GM18520 (cell line): ENCODE results near the gene RPS3.

Experiments used
- ATAC-seq: cut with Tn5 transposase; IDR thresholded peaks from one replicate; pipeline ENCODE4 v1.9.1; 2021; ENCODE audit not compliant: unreplicated experiment

The RPS3 gene

GRCh38 chr11:75453916-75454655 lies 54.8 kb downstream of the RPS3 start:
- ATAC-seq: no peak

DNA sequence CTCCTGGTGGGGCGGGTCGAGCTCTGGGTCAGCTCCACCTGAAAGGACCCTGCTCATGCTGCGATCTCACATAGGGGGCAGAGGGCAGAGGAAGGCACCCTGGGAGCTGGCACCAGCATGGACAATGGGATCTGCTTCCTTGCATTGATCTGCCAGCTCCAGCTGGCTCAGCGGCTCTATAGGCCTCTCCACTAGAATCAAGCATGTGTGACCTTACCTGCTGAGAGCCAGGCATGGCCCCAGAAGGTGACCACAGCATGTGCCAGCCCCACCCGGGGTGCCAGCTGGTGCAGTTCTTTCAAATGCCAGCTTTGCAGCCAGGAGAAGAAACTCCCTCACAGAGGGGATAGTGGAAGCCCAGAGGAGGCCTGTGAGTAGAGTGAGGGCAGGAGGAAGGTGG lies 55.7 kb downstream of the RPS3 start:
- no peak for ATAC-seq
